ENCODE results near the gene GPRASP1. TPM values are rescaled to one million over a fixed set of nuclear protein-coding genes. Genes with fewer than 3 reads are reported as not detected.

The GPRASP1 gene
- total and polyA plus RNA-seq, 2 experiments from 2014 or later: 1.9 to 4.9 TPM

- H3K79me2 ChIP-seq: no peaks in the 10 kb centered on the region
- no peaks in the 10 kb centered on the region for H3K9me3 ChIP-seq (ENCODE audit: low read depth)
- H4K20me1 ChIP-seq (ENCODE audit: insufficient read depth, poor library complexity, severe bottlenecking): no peaks in the 10 kb centered on the region
- 61% methylated on average over 5 of the region's 23 CpGs for WGBS (ENCODE audit: low lambda C conversion rate, missing lambda C conversion rate)
- TF ChIP-seq EZH2phosphoT487 (IDR thresholded peaks at IDR 0.05; ENCODE audit: low read depth, severe bottlenecking, unreplicated experiment) (no peak), EZH2 (IDR thresholded peaks at IDR 0.05; ENCODE audit: borderline replicate concordance) (no peak), CTCF (IDR thresholded peaks at IDR 0.05; ENCODE audit: poor library complexity) (no peak)
- DNase-seq (ENCODE audit: low spot score): no peak
- no peaks in the 10 kb centered on the region for H3K36me3 ChIP-seq (replicated peaks; ENCODE audit: insufficient read depth, low read depth)
- H3K27ac ChIP-seq: peak overlapping the region; percentile 58
- no peaks in the 10 kb centered on the region for H3K4me1 ChIP-seq (ENCODE audit: insufficient read depth)
- peak overlapping the region; percentile 86 for H3K4me2 ChIP-seq
- no peaks in the 10 kb centered on the region for H3K9me2 ChIP-seq (replicated peaks; ENCODE audit: insufficient read depth)
- peak overlapping the region; percentile 10 for H3K4me3 ChIP-seq
- no peaks in the 10 kb centered on the region for H3K27me3 ChIP-seq
- H2AFZ ChIP-seq: no peak overlapping the region
Observed at GRCh38 chrX:102650903-102651241, 411 bp upstream of the GPRASP1 start.

- Histone ChIP-seq H3K27ac (peak overlapping the region; percentile 58), H3K4me2 (peak overlapping the region; percentile 86), H3K4me1 (ENCODE audit: insufficient read depth) (no peaks in the 10 kb centered on the region), H3K27me3 (no peaks in the 10 kb centered on the region), H4K20me1 (ENCODE audit: insufficient read depth, poor library complexity, severe bottlenecking) (no peaks in the 10 kb centered on the region), H3K79me2 (no peaks in the 10 kb centered on the region), H2AFZ (no peak overlapping the region), H3K9me2 (replicated peaks; ENCODE audit: insufficient read depth) (no peaks in the 10 kb centered on the region), H3K9me3 (ENCODE audit: low read depth) (no peaks in the 10 kb centered on the region), H3K36me3 (replicated peaks; ENCODE audit: insufficient read depth, low read depth) (no peaks in the 10 kb centered on the region), H3K4me3 (peak overlapping the region; percentile 10)
- peak; percentile 60 for DNase-seq (ENCODE audit: low spot score)
- WGBS (ENCODE audit: low lambda C conversion rate, missing lambda C conversion rate): 47% methylated on average over 14 of the region's 22 CpGs
- TF ChIP-seq CTCF (IDR thresholded peaks at IDR 0.05; ENCODE audit: poor library complexity) (peak; percentile 55), EZH2phosphoT487 (IDR thresholded peaks at IDR 0.05; ENCODE audit: low read depth, severe bottlenecking, unreplicated experiment) (no peak)
Observed at GRCh38 chrX:102652031-102652688, 877 bp downstream of the GPRASP1 start.

- 72% methylated on average over 2 of the region's 2 CpGs for whole genome bisulfite sequencing (ENCODE audit: low lambda C conversion rate, missing lambda C conversion rate)
Observed at GRCh38 chrX:102654696-102655095, 3.4 kb downstream of the GPRASP1 start.

More at GRCh38 chrX:102654696-102655095, 3.4 kb downstream of the GPRASP1 start:
- H3K36me3 ChIP-seq (replicated peaks; ENCODE audit: insufficient read depth, low read depth): no peaks in the 10 kb centered on the region
- H3K9me2 ChIP-seq (replicated peaks; ENCODE audit: insufficient read depth): no peaks in the 10 kb centered on the region
- no peaks in the 10 kb centered on the region for H3K9me3 ChIP-seq (ENCODE audit: low read depth)
- H4K20me1 ChIP-seq (ENCODE audit: insufficient read depth, poor library complexity, severe bottlenecking): no peaks in the 10 kb centered on the region
- no peak overlapping the region for H3K27ac ChIP-seq
- no peak overlapping the region for H3K4me2 ChIP-seq
- H3K4me3 ChIP-seq: no peak overlapping the region
- no peaks in the 10 kb centered on the region for H3K79me2 ChIP-seq
- H2AFZ ChIP-seq: no peak overlapping the region
- H3K4me1 ChIP-seq (ENCODE audit: insufficient read depth): peaks cover 4% of the 10 kb centered on the region
- TF ChIP-seq EZH2 (IDR thresholded peaks at IDR 0.05; ENCODE audit: borderline replicate concordance) (no peak), CTCF (IDR thresholded peaks at IDR 0.05; ENCODE audit: poor library complexity) (no peak), EZH2phosphoT487 (IDR thresholded peaks at IDR 0.05; ENCODE audit: low read depth, severe bottlenecking, unreplicated experiment) (no peak)
- H3K27me3 ChIP-seq: no peaks in the 10 kb centered on the region
- DNase-seq (ENCODE audit: low spot score): no peak

Data from hepatocyte (in vitro differentiated cells).